HG03280 (cell line): ENCODE data around the gene ADGRD1.

Source experiments
- ATAC-seq: cut with Tn5 transposase; IDR thresholded peaks from one replicate; pipeline ENCODE4 v1.9.1; 2021; ENCODE audit warnings: mild to moderate bottlenecking, moderate library complexity; ENCODE audit not compliant: unreplicated experiment

Gene ADGRD1

DNA sequence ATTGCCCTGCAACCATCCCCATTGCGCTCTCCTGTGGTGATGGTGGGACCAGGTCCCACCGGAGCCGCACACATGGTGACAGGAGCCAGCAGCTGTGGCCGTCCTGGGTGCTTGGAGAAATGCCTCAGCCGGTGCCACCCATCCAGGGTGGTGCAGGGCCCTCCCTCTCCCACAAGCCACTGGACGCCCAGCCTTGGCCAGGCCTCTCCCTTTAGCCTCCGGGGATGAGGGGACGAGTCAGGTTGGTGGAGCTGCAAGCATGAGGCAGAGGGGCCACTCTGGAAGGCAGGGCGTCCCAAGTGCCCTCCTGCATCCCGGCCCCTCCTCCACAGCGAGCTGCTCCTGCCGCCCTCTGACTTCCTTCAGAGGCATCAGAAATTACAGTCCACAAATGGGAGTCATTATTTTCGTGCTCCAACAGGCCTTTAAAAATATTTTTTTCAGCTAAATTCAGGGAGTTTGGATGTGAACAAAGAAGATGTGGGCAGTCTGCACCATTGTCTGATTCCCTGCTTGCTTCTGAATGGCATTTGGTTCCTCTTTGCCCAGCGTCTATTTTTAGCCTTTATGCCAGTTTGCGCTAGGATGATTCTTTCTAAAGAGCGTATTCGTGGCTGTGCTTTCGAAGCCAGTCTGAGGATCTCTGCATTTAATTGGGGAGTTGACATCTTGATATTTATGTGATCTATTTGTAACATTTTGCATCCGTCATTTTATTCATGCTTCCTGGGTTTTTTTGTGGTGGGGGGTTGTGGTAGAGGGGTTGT lies 189.4 kb downstream of the ADGRD1 start:
- no peak for ATAC-seq

DNA sequence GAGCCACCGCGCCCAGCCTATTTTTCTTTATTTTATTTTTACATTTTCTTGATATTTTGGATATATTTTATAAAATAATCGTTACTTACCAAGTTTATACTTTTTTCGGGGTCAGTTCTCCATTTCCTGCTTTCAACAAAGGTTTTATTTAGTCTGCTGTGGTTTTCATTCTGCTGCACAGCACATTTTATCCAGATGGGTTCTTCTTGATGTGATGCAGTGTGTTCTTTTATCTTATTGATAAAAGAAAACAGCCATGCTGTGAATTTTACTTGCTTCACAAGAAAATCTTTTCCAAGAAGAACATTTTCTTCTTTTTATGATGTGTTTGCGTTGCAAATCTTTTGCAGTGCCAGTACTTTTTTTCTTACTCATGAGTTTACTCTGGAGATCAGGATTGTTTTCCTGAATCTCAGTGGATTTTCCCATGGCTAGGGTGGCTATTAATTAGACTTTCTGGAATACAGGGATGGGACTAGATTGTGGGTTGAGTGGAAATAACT lies 192.5 kb downstream of the ADGRD1 start:
- ATAC-seq: no peak

DNA sequence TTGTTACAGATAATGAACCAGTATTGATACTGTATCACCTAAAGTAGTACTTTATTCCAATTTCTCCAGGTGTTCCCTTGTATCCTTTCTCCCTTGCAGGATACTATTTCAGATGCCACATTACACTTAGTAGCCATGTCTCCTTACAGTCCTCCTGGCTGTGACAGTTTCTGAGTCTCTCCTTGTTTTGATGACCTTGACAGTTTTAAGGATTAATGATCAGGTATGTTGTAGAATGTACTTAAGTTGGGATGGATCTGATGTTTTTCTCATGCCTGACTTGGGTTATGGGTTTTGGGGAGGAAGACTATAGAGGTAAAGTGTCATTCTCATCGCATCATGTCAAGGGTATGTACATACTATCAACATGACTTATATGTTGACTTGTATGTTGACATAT lies 193.6 kb downstream of the ADGRD1 start:
- no peak for ATAC-seq

DNA sequence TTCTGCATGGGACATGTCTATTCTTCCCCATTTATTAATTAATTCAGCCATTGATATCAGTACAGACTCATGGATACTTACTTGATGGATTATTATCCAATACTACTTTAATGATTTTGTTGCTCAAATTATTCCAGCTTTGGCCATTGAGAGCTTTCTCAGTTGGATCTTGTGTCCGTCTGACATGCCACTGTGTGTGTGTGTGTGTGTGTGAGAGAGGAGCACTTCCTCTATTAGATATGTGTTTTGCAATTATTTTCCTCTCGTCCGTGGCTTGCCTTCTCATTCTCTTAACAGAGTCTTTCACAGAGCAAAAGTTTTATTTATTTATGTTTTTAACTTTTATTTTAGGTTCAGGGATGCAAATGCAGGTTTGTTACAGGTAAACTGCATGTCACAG lies 194.2 kb downstream of the ADGRD1 start:
- no peak for ATAC-seq

DNA sequence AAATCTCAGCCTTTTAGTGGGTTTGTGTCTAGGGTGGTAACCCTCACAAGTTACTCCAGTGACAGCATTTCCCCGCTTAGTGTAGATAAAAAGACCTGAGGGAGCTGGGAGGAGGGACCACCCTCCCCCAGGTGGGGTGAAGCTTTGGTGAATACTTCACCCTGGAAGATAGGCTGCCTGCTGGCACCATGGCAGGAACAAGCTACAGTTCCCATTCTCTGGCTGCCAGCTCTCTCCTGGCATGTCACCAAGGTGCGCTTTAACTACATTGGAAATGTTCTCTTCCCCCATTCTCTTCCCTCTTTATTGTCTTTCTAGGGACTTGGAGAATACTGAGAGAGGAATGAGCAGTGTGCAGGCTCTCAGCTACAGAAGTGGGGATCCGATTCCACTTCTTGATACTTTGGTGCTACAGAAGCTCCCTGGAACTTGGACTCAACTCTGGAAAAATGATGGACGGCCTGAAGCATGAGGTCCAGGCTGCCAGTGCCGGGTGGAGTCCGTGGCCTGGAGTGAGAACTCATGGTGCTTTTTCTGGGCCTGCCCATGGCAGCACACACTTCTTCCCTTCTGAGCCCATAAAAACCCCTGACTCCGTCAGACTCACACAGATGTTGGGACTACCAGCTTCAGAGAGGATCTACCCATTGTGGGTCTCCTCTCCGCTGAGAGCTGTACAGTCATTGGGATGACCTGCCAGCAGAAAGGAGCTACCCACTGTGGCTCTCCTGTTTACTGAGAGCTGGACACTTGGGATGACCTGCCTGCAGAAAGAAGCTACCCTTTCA lies 198.0 kb downstream of the ADGRD1 start:
- ATAC-seq: no peak

DNA sequence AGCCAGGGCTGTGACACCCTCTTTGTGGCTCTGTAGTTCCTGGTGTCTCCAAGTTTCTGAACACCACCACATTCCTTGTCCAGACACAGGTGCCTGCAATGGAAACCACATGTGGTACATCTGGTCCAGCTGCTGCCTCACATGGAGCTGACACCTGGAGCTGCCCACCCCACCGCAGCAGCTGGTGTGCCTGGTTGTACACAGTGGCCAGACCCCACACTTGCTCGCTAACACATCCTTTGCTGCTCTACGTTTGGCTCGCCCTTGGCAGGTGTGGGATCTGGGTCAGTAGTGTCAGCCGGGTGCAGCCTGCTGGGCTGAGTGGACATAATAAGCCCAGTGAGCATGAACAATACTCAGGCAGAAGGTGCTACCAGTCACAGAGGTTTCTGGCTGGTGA lies 198.9 kb downstream of the ADGRD1 start:
- ATAC-seq: no peak

DNA sequence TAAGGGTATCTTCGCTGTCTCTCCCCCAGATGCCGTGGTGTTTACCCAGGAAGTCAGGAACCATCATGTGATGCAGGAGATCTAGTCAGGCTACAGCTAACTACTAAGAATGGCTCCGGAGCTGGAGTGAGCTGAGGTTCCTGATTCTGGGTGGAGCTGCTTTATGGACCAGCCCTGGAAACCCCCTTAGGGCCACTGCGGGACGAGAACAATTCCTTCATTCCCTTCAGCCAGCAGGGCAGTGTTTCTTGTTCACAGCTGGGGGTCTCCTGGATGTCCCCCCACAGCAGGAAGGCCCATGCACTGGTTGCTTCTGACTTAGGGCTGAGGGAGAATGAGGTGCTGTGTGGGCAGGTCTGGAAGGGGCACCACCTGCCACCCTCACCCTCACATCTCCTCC lies 199.3 kb downstream of the ADGRD1 start:
- no peak for ATAC-seq

DNA sequence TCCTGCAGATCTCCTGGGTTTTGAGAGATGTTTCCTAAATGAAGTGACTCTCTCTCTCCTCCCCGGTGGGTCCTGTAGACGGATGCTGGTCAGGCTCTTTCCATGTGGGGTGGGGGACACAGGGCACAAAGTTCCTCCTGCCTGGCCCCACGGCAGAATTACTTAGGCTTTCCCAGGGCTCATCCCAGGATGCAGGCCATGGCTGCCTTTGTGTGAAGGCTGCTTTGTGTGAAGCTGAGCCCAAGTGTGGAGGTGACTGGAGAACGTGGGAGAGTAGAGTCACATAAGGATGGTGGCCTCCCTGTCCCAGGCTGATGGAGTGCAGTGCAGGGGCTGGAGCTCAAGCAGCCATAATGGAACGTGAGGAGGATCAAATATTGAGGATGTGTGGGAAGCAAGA lies 200.2 kb downstream of the ADGRD1 start:
- ATAC-seq: no peak

DNA sequence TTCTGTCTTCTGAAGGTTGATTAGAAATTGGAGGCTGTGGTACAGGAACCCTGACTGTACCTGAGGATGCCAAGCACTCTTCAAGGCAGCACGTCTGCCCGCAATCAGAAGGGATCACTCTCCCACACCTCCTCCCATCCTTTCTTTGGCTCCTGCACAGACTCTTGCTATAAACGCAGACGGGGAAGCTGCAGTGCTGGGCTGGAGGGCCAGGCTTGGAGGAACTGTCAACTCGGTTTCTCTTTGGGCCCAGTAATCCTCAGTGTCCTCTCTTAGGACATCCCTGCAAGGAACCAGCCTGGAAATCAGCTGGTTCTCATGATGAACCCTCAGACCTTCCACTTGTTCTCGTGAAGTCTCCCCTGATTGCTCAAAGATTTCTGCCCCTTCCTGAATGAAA lies 201.4 kb downstream of the ADGRD1 start:
- no peak for ATAC-seq

DNA sequence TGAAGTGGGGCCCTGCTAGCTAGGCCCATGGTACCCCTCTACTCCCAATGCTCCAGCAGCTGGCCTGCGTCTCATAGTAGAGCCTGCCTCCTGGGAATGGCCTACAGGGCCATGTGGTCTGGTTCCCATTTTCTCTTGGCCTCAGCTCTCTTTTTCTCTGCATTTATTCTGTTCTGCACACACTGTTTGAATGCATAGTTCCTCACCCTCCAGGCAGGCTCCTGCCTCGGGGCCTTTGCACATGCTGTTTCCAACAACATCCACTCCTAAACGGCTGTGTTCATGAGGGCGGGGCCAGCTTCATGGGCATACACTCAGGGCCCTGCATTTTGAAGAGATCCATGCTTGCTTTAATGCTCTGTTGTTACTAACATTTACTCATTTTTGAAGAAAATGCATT lies 204.0 kb downstream of the ADGRD1 start:
- no peak for ATAC-seq

DNA sequence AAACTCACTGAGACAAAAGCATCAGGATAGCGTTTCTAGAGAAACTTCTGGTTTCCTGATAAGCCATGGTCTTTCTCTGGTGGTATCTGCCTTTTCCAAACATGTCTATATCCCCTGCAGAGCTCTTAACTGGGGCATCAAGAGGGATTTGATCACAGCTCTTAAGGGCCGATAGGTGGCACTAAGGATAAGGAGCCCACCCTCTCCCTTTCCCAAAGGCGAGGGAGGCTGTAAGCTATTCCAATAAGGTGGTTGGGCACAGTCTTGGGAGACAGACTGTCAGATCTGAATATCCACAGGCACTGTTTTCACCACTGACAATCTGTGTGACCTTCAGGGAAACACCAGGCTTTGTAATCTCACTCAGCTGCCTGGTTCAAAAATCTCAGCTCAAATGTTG lies 206.0 kb downstream of the ADGRD1 start:
- ATAC-seq: no peak

DNA sequence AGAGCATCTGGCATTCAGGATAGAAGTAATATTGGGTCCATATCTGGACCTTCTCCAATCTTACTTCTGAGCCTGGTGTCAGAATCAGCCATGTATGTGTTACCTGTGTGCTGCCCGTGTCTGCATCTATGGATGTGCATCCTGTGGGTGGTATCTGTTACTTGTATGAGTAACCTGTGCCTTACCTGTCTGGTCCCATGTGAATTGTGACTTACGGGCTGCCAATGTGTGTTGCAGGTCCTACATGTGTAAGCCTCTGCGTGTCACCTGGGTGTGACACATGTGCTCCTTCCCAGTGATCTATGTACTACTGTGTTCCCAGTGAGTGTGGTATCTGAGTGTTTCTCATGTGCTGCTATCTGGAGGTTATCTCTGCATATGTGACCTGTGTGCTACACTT lies 208.4 kb downstream of the ADGRD1 start:
- ATAC-seq: no peak

DNA sequence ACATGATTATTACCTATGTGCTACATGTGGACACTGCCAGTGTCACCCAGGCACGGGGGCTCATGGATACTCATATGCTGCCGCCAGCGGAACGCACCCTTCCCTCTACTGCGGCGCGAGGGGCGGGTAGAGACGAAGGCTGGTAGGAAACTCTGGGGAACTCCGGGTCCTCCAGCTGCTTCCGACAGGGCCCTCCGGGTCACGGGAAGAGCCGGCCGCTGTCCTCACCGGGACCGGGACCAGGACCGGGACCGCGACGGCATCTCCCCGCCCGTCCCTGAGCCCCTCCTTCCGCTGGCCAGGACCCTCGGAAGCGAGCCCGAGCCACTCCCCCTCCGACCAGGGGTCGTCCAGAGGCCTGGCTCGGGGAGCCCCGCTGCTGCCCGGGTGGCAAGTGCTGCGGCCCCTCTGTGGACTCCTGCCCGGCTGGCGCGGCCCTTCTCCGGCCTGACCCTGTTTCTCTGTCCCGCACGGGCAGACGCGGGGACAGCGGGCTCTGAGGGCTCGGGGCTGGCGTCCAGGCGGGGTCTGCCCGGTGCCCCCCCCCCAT lies 209.6 kb downstream of the ADGRD1 start:
- ATAC-seq: no peak

DNA sequence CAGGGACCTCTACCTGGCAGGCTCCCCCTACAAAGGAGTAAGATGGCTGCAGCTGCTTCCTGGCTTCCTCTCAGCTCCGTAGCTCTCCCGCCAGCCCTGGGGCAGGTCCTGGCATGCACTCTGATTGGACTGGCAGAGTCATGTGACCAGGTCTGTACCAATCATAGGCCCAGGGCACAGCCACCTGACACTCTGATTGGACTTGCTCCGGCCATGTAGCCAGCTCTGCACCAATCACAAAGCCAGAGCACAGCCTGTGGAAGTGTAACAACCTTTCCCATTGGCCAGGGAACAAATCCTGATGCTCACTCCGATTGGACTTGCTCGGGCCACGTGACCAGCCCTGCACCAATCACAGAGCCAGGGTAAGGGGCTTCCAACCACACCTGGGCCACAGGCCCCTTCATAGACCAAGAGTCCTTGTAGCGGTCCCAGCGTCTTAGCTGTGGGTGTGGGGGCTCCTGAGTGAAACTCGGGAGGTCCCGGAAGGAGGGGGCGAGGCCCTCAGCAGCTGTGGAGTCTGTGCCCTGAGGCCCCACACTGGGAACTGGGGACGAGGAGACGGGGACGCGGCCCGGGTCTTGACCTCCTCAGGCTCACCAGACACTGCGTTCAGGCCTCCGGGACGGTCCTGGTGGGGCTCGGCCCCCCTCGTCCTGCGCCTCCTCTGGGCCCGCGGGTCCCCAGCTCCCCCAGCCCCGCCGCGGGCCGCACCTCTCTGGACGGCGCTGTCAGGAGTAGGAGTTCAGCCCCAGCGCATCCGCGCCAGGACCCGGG lies 210.6 kb downstream of the ADGRD1 start:
- no peak for ATAC-seq

DNA sequence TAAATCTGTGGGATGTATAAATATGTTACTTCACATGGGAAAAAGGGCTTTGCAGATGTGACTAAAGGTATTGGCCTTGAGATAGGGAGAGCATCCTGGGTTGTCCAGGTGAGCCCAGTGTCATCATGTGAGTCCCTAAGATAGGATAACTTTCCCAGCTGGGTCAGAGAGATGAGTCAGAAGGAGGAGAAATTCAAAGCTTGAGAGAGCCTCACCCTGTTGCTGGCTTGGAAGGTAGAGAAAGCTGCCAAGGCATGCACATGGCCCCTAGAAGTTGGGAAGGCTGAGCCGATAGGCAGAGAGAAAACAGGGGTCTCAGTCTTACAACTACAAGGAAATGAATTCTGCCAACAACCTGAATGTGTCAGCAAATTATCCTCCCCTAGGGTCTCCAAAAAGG lies 213.0 kb downstream of the ADGRD1 start:
- ATAC-seq: no peak

DNA sequence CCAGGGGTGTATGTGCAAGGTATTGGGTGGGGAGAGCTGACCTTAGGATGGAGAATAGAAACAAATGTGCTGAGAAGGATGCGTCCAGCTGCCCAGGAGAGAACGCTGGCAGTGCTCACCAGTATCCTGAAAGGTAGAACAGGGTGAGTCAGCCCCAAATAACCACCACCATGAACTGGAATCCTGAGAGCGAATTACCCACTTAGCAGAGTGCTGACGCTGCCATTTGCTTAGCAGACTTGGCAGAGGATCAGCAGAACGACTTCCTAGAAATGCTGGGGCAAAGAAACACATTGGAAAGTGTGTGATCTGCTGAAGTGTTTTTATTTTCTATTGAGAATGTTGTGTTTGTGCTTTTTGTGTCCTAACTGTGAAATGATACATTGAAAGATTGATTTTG lies 213.6 kb downstream of the ADGRD1 start:
- ATAC-seq: no peak

DNA sequence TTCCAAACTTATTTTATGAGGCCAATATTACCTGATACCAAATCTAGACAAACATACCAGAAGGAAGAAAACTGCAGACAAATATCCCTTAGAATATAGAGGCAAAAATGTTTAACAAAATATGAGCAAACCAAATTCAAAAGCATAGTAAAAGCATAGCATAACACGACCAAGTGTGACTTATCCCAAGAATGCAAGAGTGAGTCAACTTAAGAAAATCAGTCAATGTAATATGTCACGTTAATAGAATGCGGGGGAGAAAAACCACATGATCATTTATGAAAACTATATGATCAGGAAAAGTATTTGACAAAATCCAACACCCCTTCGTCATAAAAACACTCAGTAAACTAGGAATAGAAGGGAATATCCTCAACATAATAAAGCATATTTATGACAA lies 217.3 kb downstream of the ADGRD1 start:
- ATAC-seq: no peak

DNA sequence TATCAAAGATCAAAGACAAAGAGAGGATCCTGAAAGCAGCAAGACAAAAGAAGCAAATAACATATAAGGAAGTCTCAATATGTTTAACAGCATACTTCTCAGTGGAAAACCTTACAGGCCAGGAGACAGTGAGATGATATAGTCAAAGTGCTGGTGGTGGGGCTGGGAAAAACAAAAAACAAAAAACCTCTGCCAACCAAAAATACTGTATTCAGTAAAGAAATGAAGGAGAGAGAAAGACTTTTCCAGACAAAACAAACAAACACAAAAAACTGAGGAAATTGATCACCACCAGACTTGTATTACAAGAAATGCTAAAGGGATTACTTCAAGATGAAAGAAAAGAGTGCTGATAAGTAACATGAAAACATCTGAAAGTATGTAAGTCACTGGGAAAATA lies 221.2 kb downstream of the ADGRD1 start:
- ATAC-seq: no peak

DNA sequence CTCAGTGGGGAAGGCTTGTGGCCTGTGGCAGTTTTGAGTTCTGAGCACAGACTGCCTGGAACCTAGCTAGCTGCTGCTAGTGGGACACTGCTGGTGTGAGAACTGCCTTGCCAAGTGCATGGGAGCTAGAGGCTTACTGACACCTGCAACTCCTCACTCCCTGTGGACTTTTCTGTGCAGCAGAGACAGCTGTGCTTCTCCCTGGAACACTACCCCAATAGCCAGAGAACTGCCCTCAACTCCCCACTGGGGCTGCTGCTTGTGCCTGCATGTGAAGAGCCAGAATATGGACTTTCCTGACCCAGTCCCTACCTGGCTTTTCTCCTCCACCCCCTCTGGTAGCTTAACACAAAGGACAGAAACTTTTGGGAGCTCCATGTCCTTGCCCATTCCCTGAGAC lies 222.6 kb downstream of the ADGRD1 start:
- no peak for ATAC-seq

DNA sequence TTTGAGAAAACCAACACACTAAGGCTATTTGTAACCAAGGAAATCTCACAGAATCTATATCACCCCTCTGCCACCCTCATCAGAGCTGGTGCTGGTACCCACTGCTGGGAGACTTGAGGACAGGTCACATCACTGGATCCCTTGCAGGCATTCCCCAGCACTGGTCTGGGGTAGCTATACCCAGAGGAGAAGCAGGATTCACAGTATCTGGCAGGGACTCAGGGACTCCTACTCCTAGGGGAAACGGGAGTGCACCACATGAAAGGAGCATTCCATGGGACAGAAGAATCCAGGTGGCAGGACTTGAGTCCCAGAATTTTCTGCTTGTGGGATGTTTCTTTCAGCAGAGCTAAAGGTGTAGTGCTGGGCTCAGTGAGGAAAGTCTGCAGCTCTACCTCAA lies 223.2 kb downstream of the ADGRD1 start:
- no peak for ATAC-seq

DNA sequence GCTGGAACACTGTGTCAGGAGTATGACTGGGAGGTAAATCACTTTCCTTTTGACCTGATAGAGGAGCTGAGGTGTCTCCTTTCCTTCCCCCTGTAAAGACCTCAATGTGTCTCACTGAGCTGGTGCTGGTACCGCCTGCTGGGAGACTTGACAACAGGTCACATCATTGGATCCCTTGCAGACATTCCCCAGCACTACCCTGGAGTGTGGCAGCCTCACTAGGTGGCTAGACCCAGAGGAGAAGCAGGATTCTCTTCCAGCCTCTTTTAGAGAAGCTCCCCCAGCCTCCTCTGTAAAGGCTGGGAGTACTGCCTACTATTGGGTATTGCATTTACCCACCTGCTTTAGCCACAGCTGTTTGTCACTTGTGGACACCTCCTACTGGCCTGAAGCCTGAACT lies 223.9 kb downstream of the ADGRD1 start:
- no peak for ATAC-seq
